Adrenal gland (tissue), 5 donors: ENCODE measurements around the gene VCP.

Source experiments
- POLR2A ChIP-seq, 2 donors: fragments of 450-650 bp; IDR thresholded peaks; one replicate each; pipeline ENCODE4 v1.6.1; 2017; ENCODE audit warnings: antibody characterized with exemption in 2 of 2, mild to moderate bottlenecking in 2 of 2, moderate library complexity in 1 of 2
- TF ChIP-seq, protein P1 (sequence below), 6 experiments: fragments of 450-650 bp in 4 of 6; fragments of 200-600 bp in 2 of 6; sonication (generic) in 1 of 6; IDR thresholded peaks; 1 replicate in 5 of 6; 2 replicates in 1 of 6; pipeline versions ENCODE4 v1.5.1 to v1.8.0; 2016 to 2021; ENCODE audit warnings: antibody characterized with exemption in 6 of 6, mild to moderate bottlenecking in 2 of 6, moderate library complexity in 1 of 6
- donor health status: DM: no; HTN: no; CAD: no.

DNA sequence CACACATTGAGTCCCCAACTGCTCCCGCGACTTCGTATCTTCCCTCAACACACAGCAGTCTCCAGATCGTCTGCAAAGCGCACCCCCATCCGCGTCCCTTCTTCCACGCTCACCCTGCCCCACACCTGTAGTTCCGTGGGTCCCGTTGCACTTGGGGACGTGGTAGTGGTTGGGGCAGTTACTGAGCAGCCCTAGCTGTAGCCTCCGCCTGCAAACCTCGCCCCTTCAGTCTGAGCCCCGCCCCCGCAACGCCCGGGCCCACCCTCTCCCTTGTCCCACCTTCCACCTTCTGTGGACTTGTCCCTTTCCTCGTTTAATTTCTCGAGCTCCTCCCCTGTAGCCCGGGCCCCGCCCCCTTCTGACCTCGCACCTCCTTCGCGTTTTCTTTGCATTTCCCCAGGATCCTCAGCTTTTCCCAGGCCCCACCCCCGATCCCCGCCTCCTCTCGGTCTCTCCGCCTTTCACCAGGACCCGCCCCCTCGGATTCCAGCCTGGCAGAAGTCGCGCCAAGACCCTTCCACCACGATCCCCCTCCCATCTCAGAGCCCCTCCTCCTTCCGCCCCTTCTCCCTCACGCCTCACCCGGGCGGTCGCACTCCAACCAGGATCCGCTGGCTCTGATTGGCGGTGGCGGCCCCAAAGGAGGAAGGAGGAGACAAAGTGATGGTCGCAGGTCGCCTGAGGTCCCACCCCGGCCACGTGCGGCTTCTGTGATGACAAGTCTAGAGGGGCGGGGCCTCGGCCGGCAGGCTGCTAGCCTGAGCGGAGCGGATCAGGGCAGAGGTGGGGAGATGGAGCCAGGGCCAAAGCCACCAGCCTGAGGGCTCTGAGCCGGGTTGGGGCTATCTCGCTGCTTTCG lies 43.5 kb upstream of the VCP start, which contains the start of gene ATOSB:
- TF ChIP-seq, protein P1, sequence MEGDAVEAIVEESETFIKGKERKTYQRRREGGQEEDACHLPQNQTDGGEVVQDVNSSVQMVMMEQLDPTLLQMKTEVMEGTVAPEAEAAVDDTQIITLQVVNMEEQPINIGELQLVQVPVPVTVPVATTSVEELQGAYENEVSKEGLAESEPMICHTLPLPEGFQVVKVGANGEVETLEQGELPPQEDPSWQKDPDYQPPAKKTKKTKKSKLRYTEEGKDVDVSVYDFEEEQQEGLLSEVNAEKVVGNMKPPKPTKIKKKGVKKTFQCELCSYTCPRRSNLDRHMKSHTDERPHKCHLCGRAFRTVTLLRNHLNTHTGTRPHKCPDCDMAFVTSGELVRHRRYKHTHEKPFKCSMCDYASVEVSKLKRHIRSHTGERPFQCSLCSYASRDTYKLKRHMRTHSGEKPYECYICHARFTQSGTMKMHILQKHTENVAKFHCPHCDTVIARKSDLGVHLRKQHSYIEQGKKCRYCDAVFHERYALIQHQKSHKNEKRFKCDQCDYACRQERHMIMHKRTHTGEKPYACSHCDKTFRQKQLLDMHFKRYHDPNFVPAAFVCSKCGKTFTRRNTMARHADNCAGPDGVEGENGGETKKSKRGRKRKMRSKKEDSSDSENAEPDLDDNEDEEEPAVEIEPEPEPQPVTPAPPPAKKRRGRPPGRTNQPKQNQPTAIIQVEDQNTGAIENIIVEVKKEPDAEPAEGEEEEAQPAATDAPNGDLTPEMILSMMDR (IDR thresholded peaks at IDR 0.05) = no peak
- peak; percentile 31 to 60 for TF ChIP-seq POLR2A (IDR thresholded peaks at IDR 0.05)
